Measurements from ENCODE around the gene AMOTL1.
"Not testable (repeated sequence)": the region's sequence is repeated elsewhere in the genome, so short reads cannot be mapped to it uniquely, and the experiment has no call there.

Gene AMOTL1

GRCh38 chr11:94828088-94828487 is 59.9 kb downstream of the AMOTL1 start:
- DNase-seq: no peak

GRCh38 chr11:94830722-94831510 is 62.8 kb downstream of the AMOTL1 start:
- DNase-seq: no peak

GRCh38 chr11:94831529-94831928 is 63.4 kb downstream of the AMOTL1 start:
- DNase-seq: no peak

GRCh38 chr11:94832604-94833235 is 64.6 kb downstream of the AMOTL1 start:
- no peak for DNase-seq

- DNase-seq: no peak
Observed at GRCh38 chr11:94834911-94835593, 66.9 kb downstream of the AMOTL1 start.

GRCh38 chr11:94835594-94835927 is 67.4 kb downstream of the AMOTL1 start:
- DNase-seq: no peak

- no peak for DNase-seq
Observed at GRCh38 chr11:94837317-94837716, 69.2 kb downstream of the AMOTL1 start.

- DNase-seq: no peak
Observed at GRCh38 chr11:94838027-94838731, 70.0 kb downstream of the AMOTL1 start.

- DNase-seq: no peak
Observed at GRCh38 chr11:94840209-94840608, 72.1 kb downstream of the AMOTL1 start.

GRCh38 chr11:94844031-94844430 is 75.9 kb downstream of the AMOTL1 start:
- no peak for DNase-seq

GRCh38 chr11:94845622-94846021 is 77.5 kb downstream of the AMOTL1 start:
- DNase-seq: no peak

- no peak for DNase-seq
Observed at GRCh38 chr11:94849839-94850238, 81.7 kb downstream of the AMOTL1 start.

- no peak for DNase-seq
Observed at GRCh38 chr11:94851864-94852636, 83.9 kb downstream of the AMOTL1 start.

GRCh38 chr11:94853288-94853687 is 85.1 kb downstream of the AMOTL1 start:
- DNase-seq: not testable (repeated sequence)

GRCh38 chr11:94853836-94854235 is 85.7 kb downstream of the AMOTL1 start:
- DNase-seq: no peak

GRCh38 chr11:94854770-94855633 is 86.8 kb downstream of the AMOTL1 start:
- no peak for DNase-seq

GRCh38 chr11:94855666-94856065 is 87.5 kb downstream of the AMOTL1 start:
- DNase-seq: no peak

- DNase-seq: no peak
Observed at GRCh38 chr11:94856443-94856842, 88.3 kb downstream of the AMOTL1 start.

- DNase-seq: no peak
Observed at GRCh38 chr11:94857337-94857736, 89.2 kb downstream of the AMOTL1 start.

GRCh38 chr11:94858012-94858705 is 90.0 kb downstream of the AMOTL1 start:
- DNase-seq: no peak

- no peak for DNase-seq
Observed at GRCh38 chr11:94860333-94860732, 92.2 kb downstream of the AMOTL1 start.
